GM19239 (cell line): ENCODE results near the gene AGBL4.
A peak's percentile ranks its signal among the peaks of the same experiment; 100 is the strongest.

Experiments
- DNase-seq: peaks from one replicate; pipeline ENCODE4 v3.0.0; 2011; ENCODE audit warnings: low spot score; ENCODE audit not compliant: insufficient read length
- FAIRE-seq: peaks from 2 replicates; lab custom pipeline; 2011; peaks lifted over from hg19 to GRCh38; lab: Jason Lieb, UNC

Gene AGBL4

GRCh38 chr1:48869116-48869893 lies 1154.4 kb downstream of the AGBL4 start:
- no peak for FAIRE-seq
- no peak for DNase-seq

- FAIRE-seq: no peak
Measured at GRCh38 chr1:48864913-48865312, 1158.8 kb downstream of the AGBL4 start.

GRCh38 chr1:48859456-48859855 lies 1164.3 kb downstream of the AGBL4 start:
- no peak for DNase-seq
- no peak for FAIRE-seq

More at GRCh38 chr1:48864913-48865312, 1158.8 kb downstream of the AGBL4 start:
- no peak for DNase-seq

- DNase-seq (no peak), FAIRE-seq (no peak)
Measured at GRCh38 chr1:48858200-48858920, 1165.4 kb downstream of the AGBL4 start.

GRCh38 chr1:48853006-48853405 lies 1170.7 kb downstream of the AGBL4 start:
- DNase-seq: no peak

GRCh38 chr1:48851638-48852037 lies 1172.1 kb downstream of the AGBL4 start:
- FAIRE-seq (no peak), DNase-seq (no peak)

More at GRCh38 chr1:48853006-48853405, 1170.7 kb downstream of the AGBL4 start:
- no peak for FAIRE-seq

- FAIRE-seq (no peak), DNase-seq (no peak)
Measured at GRCh38 chr1:48848035-48848434, 1175.7 kb downstream of the AGBL4 start.

- DNase-seq (no peak), FAIRE-seq (no peak)
Measured at GRCh38 chr1:48846441-48846840, 1177.3 kb downstream of the AGBL4 start.

GRCh38 chr1:48844187-48844586 lies 1179.6 kb downstream of the AGBL4 start:
- DNase-seq (no peak), FAIRE-seq (no peak)

- DNase-seq (no peak), FAIRE-seq (no peak)
Measured at GRCh38 chr1:48841966-48842365, 1181.8 kb downstream of the AGBL4 start.

GRCh38 chr1:48841461-48841860 lies 1182.3 kb downstream of the AGBL4 start:
- DNase-seq (no peak), FAIRE-seq (no peak)

GRCh38 chr1:48831120-48831978 lies 1192.4 kb downstream of the AGBL4 start:
- DNase-seq: no peak
- no peak for FAIRE-seq

- FAIRE-seq: no peak
- no peak for DNase-seq
Measured at GRCh38 chr1:48830715-48831114, 1193.0 kb downstream of the AGBL4 start.

GRCh38 chr1:48829446-48829845 lies 1194.3 kb downstream of the AGBL4 start:
- FAIRE-seq: no peak
- no peak for DNase-seq

- FAIRE-seq (no peak), DNase-seq (no peak)
Measured at GRCh38 chr1:48823168-48823567, 1200.6 kb downstream of the AGBL4 start.

- no peak for DNase-seq
- FAIRE-seq: no peak
Measured at GRCh38 chr1:48820491-48820890, 1203.3 kb downstream of the AGBL4 start.

GRCh38 chr1:48817505-48818114 lies 1206.1 kb downstream of the AGBL4 start:
- FAIRE-seq (peak; percentile 76), DNase-seq (peak; percentile 37)

- FAIRE-seq: no peak
- DNase-seq: no peak
Measured at GRCh38 chr1:48810740-48811139, 1213.0 kb downstream of the AGBL4 start.

GRCh38 chr1:48808496-48808895 lies 1215.3 kb downstream of the AGBL4 start:
- no peak for FAIRE-seq
- no peak for DNase-seq

- FAIRE-seq (no peak), DNase-seq (no peak)
Measured at GRCh38 chr1:48807554-48808260, 1216.0 kb downstream of the AGBL4 start.
